A549 treated with Mapracorat at 1 μM for 4 hours (cell line): ENCODE data around the gene DUSP15. TPM values are rescaled to one million over a fixed set of nuclear protein-coding genes. Genes with fewer than 3 reads are reported as not detected.

Experiments used
- total RNA-seq: library from RNA; stranded (reverse); fragments of 200-300 nt; extraction: Qiagen RNA extraction; gene quantifications from 5 replicates; pipeline ENCODE4 v1.2.3, GENCODE V29; 2022

Gene DUSP15
- 0.52 to 1.4 TPM (median 1.1 TPM) in 5 replicates for total RNA-seq

GRCh38 chr20:31869942-31870725 lies at the start of gene DUSP15, which contains the start of gene TTLL9:
TSS of gene DUSP15 (minus strand) at chr20:31870527. CDS start at chr20:31870337, 190 bp downstream.
TSS of gene TTLL9 (plus strand) at chr20:31870634. CDS start at chr20:31871127, 493 bp downstream.

GRCh38 chr20:31845300-31845863 lies 24.9 kb downstream of the DUSP15 start, which contains the start of gene FOXS1:
TSS of gene FOXS1 (minus strand) at chr20:31845604. CDS start at chr20:31845542, 62 bp downstream.

GRCh38 chr20:31819083-31819784 lies 51.1 kb downstream of the DUSP15 start, which contains the start of gene MYLK2:
TSS of gene MYLK2 (plus strand) at chr20:31819356. CDS start at chr20:31819581, 225 bp downstream.

Other genes with a start within 250 kb of the DUSP15 start
- not detected in 5 replicates for gene COX4I2, start 232.6 kb downstream of the DUSP15 start, total RNA-seq
- gene BCL2L1, start 147.7 kb downstream of the DUSP15 start, total RNA-seq, result 274 to 317 TPM (median 294 TPM) in 5 replicates
- gene TPX2, start 131.2 kb downstream of the DUSP15 start, total RNA-seq, result 96.3 to 115 TPM (median 107 TPM) in 5 replicates
- 0.27 to 0.76 TPM (median 0.48 TPM) in 5 replicates for gene MYLK2, start 51.2 kb downstream of the DUSP15 start, total RNA-seq
- gene FOXS1, start 24.9 kb downstream of the DUSP15 start, total RNA-seq, result 0.17 to 0.86 TPM (median 0.61 TPM) in 5 replicates
- 0.10 to 0.20 TPM (median 0.12 TPM) in 4 of 5 replicates, not detected in the other for gene TTLL9, start 107 bp upstream of the DUSP15 start, total RNA-seq
- gene PDRG1, start 81.5 kb upstream of the DUSP15 start, total RNA-seq, result 29.4 to 33.1 TPM (median 32.2 TPM) in 5 replicates
- 0.01 to 0.02 TPM in 2 of 5 replicates, not detected in the others for gene XKR7, start 97.6 kb upstream of the DUSP15 start, total RNA-seq
- 0.27 to 0.61 TPM (median 0.35 TPM) in 5 replicates for gene CCM2L, start 139.9 kb upstream of the DUSP15 start, total RNA-seq
- 0.08 to 0.20 TPM (median 0.12 TPM) in 5 replicates for gene HCK, start 181.7 kb upstream of the DUSP15 start, total RNA-seq
- 32.8 to 36.9 TPM (median 35.9 TPM) in 5 replicates for gene TM9SF4, start 239.2 kb upstream of the DUSP15 start, total RNA-seq